Liver (tissue), 9 donors: ENCODE measurements around the gene PLIN3. TPM values are rescaled to one million over a fixed set of nuclear protein-coding genes. Genes with fewer than 3 reads are reported as not detected.

Source experiments
- DNase-seq: peaks from one replicate; pipeline ENCODE4 v3.0.0-alpha.2; 2017; ENCODE audit warnings: low spot score
- H3K27ac ChIP-seq, 2 donors: one replicate each; pipeline ENCODE4 v1.7.0; 2013; ENCODE audit warnings: inconsistent platforms in 2 of 2, low read length in 2 of 2, control low read depth in 1 of 2, low read depth in 1 of 2, mild to moderate bottlenecking in 1 of 2
- H3K27me3 ChIP-seq, 4 donors: one replicate each; pipeline versions ENCODE4 v1.6.1 to v1.7.0; 2013; ENCODE audit warnings: low read length in 3 of 4, inconsistent platforms in 1 of 4, mild to moderate bottlenecking in 1 of 4, moderate library complexity in 1 of 4; ENCODE audit not compliant: control insufficient read depth in 4 of 4, insufficient read depth in 4 of 4
- H3K36me3 ChIP-seq, 4 donors: one replicate each; pipeline versions ENCODE4 v1.6.1 to v1.7.0; 2013; ENCODE audit warnings: low read length in 3 of 4, mild to moderate bottlenecking in 3 of 4, low read depth in 1 of 4, moderate library complexity in 1 of 4; ENCODE audit not compliant: control insufficient read depth in 4 of 4, insufficient read depth in 3 of 4
- H3K4me1 ChIP-seq, 4 donors: one replicate each; pipeline versions ENCODE4 v1.6.1 to v1.7.0; 2013; ENCODE audit warnings: low read length in 3 of 4, mild to moderate bottlenecking in 3 of 4, moderate library complexity in 1 of 4; ENCODE audit not compliant: control insufficient read depth in 4 of 4, insufficient read depth in 4 of 4
- H3K4me3 ChIP-seq, 3 donors: one replicate each; pipeline versions ENCODE4 v1.6.1 to v1.7.0; 2013; ENCODE audit warnings: low read length in 3 of 3, control low read depth in 1 of 3, low read depth in 1 of 3, mild to moderate bottlenecking in 1 of 3
- H3K9ac ChIP-seq, 2 donors: one replicate each; pipeline ENCODE4 v1.7.0; 2013; ENCODE audit warnings: low read length in 2 of 2, mild to moderate bottlenecking in 2 of 2, moderate library complexity in 2 of 2, control low read depth in 1 of 2, low read depth in 1 of 2
- H3K9me3 ChIP-seq, 4 donors: one replicate each; pipeline versions ENCODE4 v1.6.1 to v1.7.0; 2013; ENCODE audit warnings: low read length in 3 of 4; ENCODE audit not compliant: control insufficient read depth in 4 of 4
- CTCF ChIP-seq: fragments of 150-350 bp; IDR thresholded peaks from 2 replicates; pipeline ENCODE4 v1.5.1; 2017; ENCODE audit warnings: improper control_type of control experiment, low read depth, low read length; ENCODE audit not compliant: missing input control
- EGR1 ChIP-seq, 2 donors: IDR thresholded peaks; 2 replicates each; pipeline ENCODE4 v1.6.1; 2016 to 2018; ENCODE audit warnings: antibody characterized with exemption in 2 of 2, low read depth in 2 of 2
- FOXA2 ChIP-seq: IDR thresholded peaks from 2 replicates; pipeline ENCODE4 v1.6.1; 2016; ENCODE audit warnings: antibody characterized with exemption
- GABPA ChIP-seq, 2 donors: IDR thresholded peaks in 1 of 2; conservative IDR thresholded peaks in 1 of 2; 2 replicates each; pipeline ENCODE4 v1.6.1; 2016; ENCODE audit warnings: antibody characterized with exemption in 2 of 2, mild to moderate bottlenecking in 1 of 2, moderate library complexity in 1 of 2
- HNF4A ChIP-seq, 2 donors: conservative IDR thresholded peaks; 2 replicates each; pipeline ENCODE4 v1.6.1; 2016; ENCODE audit warnings: antibody characterized with exemption in 2 of 2, mild to moderate bottlenecking in 2 of 2
- HNF4G ChIP-seq: IDR thresholded peaks from 2 replicates; pipeline ENCODE4 v1.6.1; 2016; ENCODE audit warnings: antibody characterized with exemption
- MAX ChIP-seq: IDR thresholded peaks from 2 replicates; pipeline ENCODE4 v1.6.1; 2016; ENCODE audit warnings: antibody characterized with exemption
- NR2F2 ChIP-seq: IDR thresholded peaks from 2 replicates; pipeline ENCODE4 v1.6.1; 2016; ENCODE audit warnings: antibody characterized with exemption
- RAD21 ChIP-seq, 2 donors: IDR thresholded peaks; 2 replicates each; pipeline ENCODE4 v1.6.1; 2016; ENCODE audit warnings: antibody characterized with exemption in 2 of 2, mild to moderate bottlenecking in 2 of 2
- REST ChIP-seq: IDR thresholded peaks from 2 replicates; pipeline ENCODE4 v1.6.1; 2016; ENCODE audit warnings: antibody characterized with exemption, mild to moderate bottlenecking
- RXRA ChIP-seq, 2 donors: IDR thresholded peaks; 2 replicates each; pipeline ENCODE4 v1.6.1; 2017 to 2018; ENCODE audit warnings: antibody characterized with exemption in 2 of 2, mild to moderate bottlenecking in 1 of 2
- SP1 ChIP-seq: IDR thresholded peaks from 2 replicates; pipeline ENCODE4 v1.6.1; 2018; ENCODE audit warnings: antibody characterized with exemption, mild to moderate bottlenecking
- TAF1 ChIP-seq: conservative IDR thresholded peaks from 2 replicates; pipeline ENCODE4 v1.6.1; 2016; ENCODE audit warnings: antibody characterized with exemption, mild to moderate bottlenecking
- YY1 ChIP-seq: IDR thresholded peaks from 2 replicates; pipeline ENCODE4 v1.6.1; 2016; ENCODE audit warnings: antibody characterized with exemption, mild to moderate bottlenecking
- ZBTB33 ChIP-seq: IDR thresholded peaks from 2 replicates; pipeline ENCODE4 v1.6.1; 2016; ENCODE audit warnings: antibody characterized with exemption
- WGBS: extraction: QIAGEN DNeasy Blood & Tissue Kit; methylation state at CpG from one replicate; pipeline ENCODE4 v1.1.7; 2013; 5-methylcytosine and 5-hydroxymethylcytosine counted together
- polyA plus RNA-seq, 2 donors: library from polyadenylated mRNA; stranded (reverse) in 1 of 2; unstranded in 1 of 2; fragments of 200-250 nt in 1 of 2; fragments of >200 nt in 1 of 2; fragmentation: Nextera tagmentation in 1 of 2; extraction: Ambion mirVana in 1 of 2; gene quantifications; one replicate each; pipeline versions ENCODE4 v1.2.1 to v1.2.3, GENCODE V29; 2013 to 2015
- total RNA-seq, 2 donors: library from RNA; depleted of rRNA; stranded (reverse); fragments of >200 nt; gene quantifications; one replicate each; pipeline ENCODE4 v1.2.3, GENCODE V29; 2014
- donor health status: healthy.
- donor health status: healthy.
- donor health status: healthy.
- donor health status: healthy.
- donor health status: healthy.

The PLIN3 gene
- total and polyA plus RNA-seq, 4 donors = 16.9 to 30.2 (median 20.7) TPM

GRCh38 chr19:4802711-4803110, 64.8 kb downstream of the PLIN3 start:
- DNase-seq = no peak
- no peaks in the 10 kb centered on the region for H3K9me3 ChIP-seq
- H3K4me3 ChIP-seq = no peak overlapping the region
- H3K27ac ChIP-seq = no peak overlapping the region
- H3K4me1 ChIP-seq = peaks cover 0 to 12% (median 5%) of the 10 kb centered on the region in 4 donors
- WGBS = 84% methylated on average over 7 of the region's 7 CpGs
- TF ChIP-seq REST (no peak), YY1 (no peak), HNF4G (no peak), NR2F2 (no peak), MAX (no peak), SP1 (no peak), TAF1 (no peak), RAD21 (IDR thresholded peaks at IDR 0.05) (no peak), CTCF (no peak), EGR1 (IDR thresholded peaks at IDR 0.05; ENCODE audit: low read depth in 2 of 2) (no peak), HNF4A (conservative IDR thresholded peaks at IDR 0.05) (no peak), RXRA (IDR thresholded peaks at IDR 0.05) (no peak)
- no peak overlapping the region for H3K9ac ChIP-seq
- no peaks in the 10 kb centered on the region for H3K27me3 ChIP-seq
- no peaks in the 10 kb centered on the region for H3K36me3 ChIP-seq

GRCh38 chr19:4801085-4801619, 66.3 kb downstream of the PLIN3 start:
- no peak overlapping the region for H3K4me3 ChIP-seq
- no peak overlapping the region for H3K9ac ChIP-seq
- no peak for DNase-seq
- H3K27ac ChIP-seq = no peak overlapping the region
- TF ChIP-seq ZBTB33 = no peak
- no peak for TF ChIP-seq FOXA2
- no peak for TF ChIP-seq TAF1
- TF ChIP-seq SP1 = no peak
- no peak for TF ChIP-seq GABPA (IDR thresholded peaks at IDR 0.05 in 1 of 2, conservative IDR thresholded peaks at IDR 0.05 in 1 of 2)
- no peak for TF ChIP-seq REST
- TF ChIP-seq MAX = no peak
- no peak for TF ChIP-seq YY1
- TF ChIP-seq RXRA (IDR thresholded peaks at IDR 0.05) = no peak
- WGBS = 71% methylated on average over 3 of the region's 3 CpGs
- peaks cover 0 to 12% (median 5%) of the 10 kb centered on the region in 4 donors for H3K4me1 ChIP-seq
- no peaks in the 10 kb centered on the region for H3K27me3 ChIP-seq
- no peaks in the 10 kb centered on the region for H3K9me3 ChIP-seq
- H3K36me3 ChIP-seq = peaks cover 0 to 5% (median 2%) of the 10 kb centered on the region in 4 donors
